Smooth muscle cell (in vitro differentiated cells): Measurements from ENCODE around the gene CHFR. TPM values are rescaled to one million over a fixed set of nuclear protein-coding genes. Genes with fewer than 3 reads are reported as not detected.

Experiments used
- DNase-seq: peaks from one replicate; lab custom pipeline; 2025; ENCODE audit not compliant: unreplicated experiment; lab: John Stamatoyannopoulos, UW
- H2AFZ ChIP-seq: fragments of 200-600 bp; sonication (generic); 2 replicates; pipeline ENCODE4 v1.6.0; 2016; ENCODE audit warnings: antibody characterized with exemption, low read depth, mild to moderate bottlenecking
- H3F3A ChIP-seq: fragments of 200-600 bp; sonication (generic); 2 replicates; pipeline ENCODE4 v1.6.0; 2017; ENCODE audit warnings: antibody characterized with exemption, low read depth
- H3K27ac ChIP-seq: fragments of 200-600 bp; sonication (generic); 2 replicates; pipeline ENCODE4 v1.5.1; 2016; ENCODE audit warnings: low read depth, mild to moderate bottlenecking
- H3K27me3 ChIP-seq: fragments of 200-600 bp; sonication (generic); 2 replicates; pipeline ENCODE4 v1.6.1; 2016; ENCODE audit warnings: low read depth, mild to moderate bottlenecking
- H3K36me3 ChIP-seq: fragments of 200-600 bp; sonication (generic); 2 replicates; pipeline ENCODE4 v1.5.1; 2016; ENCODE audit warnings: low read depth
- H3K4me1 ChIP-seq: fragments of 200-600 bp; sonication (generic); 2 replicates; pipeline ENCODE4 v1.5.1; 2016; ENCODE audit warnings: low read depth
- H3K4me2 ChIP-seq: fragments of 200-600 bp; sonication (generic); 2 replicates; pipeline ENCODE4 v1.6.0; 2016; ENCODE audit warnings: mild to moderate bottlenecking
- H3K4me3 ChIP-seq: fragments of 200-600 bp; sonication (generic); 2 replicates; pipeline ENCODE4 v1.5.1; 2016; ENCODE audit warnings: mild to moderate bottlenecking
- H3K79me2 ChIP-seq: fragments of 200-600 bp; sonication (generic); 2 replicates; pipeline ENCODE4 v1.6.0; 2016; ENCODE audit warnings: low read depth, mild to moderate bottlenecking
- H3K9ac ChIP-seq: fragments of 200-600 bp; sonication (generic); 2 replicates; pipeline ENCODE4 v1.6.0; 2016; ENCODE audit warnings: low read depth
- H3K9me3 ChIP-seq: fragments of 200-600 bp; sonication (generic); replicated peaks from 2 replicates; pipeline ENCODE4 v1.5.1; 2016; ENCODE audit warnings: low read depth
- H4K20me1 ChIP-seq: fragments of 200-600 bp; sonication (generic); 2 replicates; pipeline ENCODE4 v1.6.0; 2016; ENCODE audit warnings: low read depth
- CTCF ChIP-seq: fragments of 200-600 bp; sonication (generic); IDR thresholded peaks from 2 replicates; pipeline ENCODE4 v1.5.1; 2017; ENCODE audit warnings: borderline replicate concordance, mild to moderate bottlenecking, antibody characterized with exemption; ENCODE audit not compliant: insufficient read depth, poor library complexity, severe bottlenecking
- WGBS: methylation state at CpG from one replicate; pipeline ENCODE4 v1.1.7; 2016; ENCODE audit warnings: low lambda C conversion rate; 5-methylcytosine and 5-hydroxymethylcytosine counted together
- polyA plus RNA-seq: library from polyadenylated mRNA; unstranded; fragments of >200 nt; fragmentation: Nextera tagmentation; extraction: Ambion mirVana; gene quantifications from 2 replicates; pipeline ENCODE4 v1.2.1, GENCODE V29; 2016
- total RNA-seq: library from RNA; depleted of rRNA; stranded (reverse); fragments of >200 nt; gene quantifications from 2 replicates; pipeline ENCODE4 v1.2.3, GENCODE V29; 2014

Gene CHFR
- total and polyA plus RNA-seq, 2 experiments from 2014 or later = 24.0 to 26.2 TPM

- Histone ChIP-seq H3K27me3 (no peaks in the 10 kb centered on the region), H4K20me1 (no peaks in the 10 kb centered on the region), H3F3A (no peaks in the 10 kb centered on the region), H2AFZ (no peak overlapping the region), H3K4me3 (no peak overlapping the region), H3K36me3 (no peaks in the 10 kb centered on the region), H3K4me2 (no peak overlapping the region), H3K79me2 (no peaks in the 10 kb centered on the region), H3K27ac (no peak overlapping the region), H3K9me3 (no peaks in the 10 kb centered on the region), H3K9ac (no peak overlapping the region), H3K4me1 (no peaks in the 10 kb centered on the region)
- DNase-seq = no peak
- WGBS = 91% methylated on average over 20 of the region's 20 CpGs
- TF ChIP-seq CTCF = no peak
Measured at GRCh38 chr12:132840536-132840935, 46.9 kb downstream of the CHFR start.

- no peaks in the 10 kb centered on the region for H3K27me3 ChIP-seq
- H3K79me2 ChIP-seq = no peaks in the 10 kb centered on the region
- no peak overlapping the region for H3K9ac ChIP-seq
- H3K4me3 ChIP-seq = no peak overlapping the region
- H3F3A ChIP-seq = no peaks in the 10 kb centered on the region
- no peaks in the 10 kb centered on the region for H3K4me1 ChIP-seq
- DNase-seq = no peak
- WGBS = 92% methylated on average over 14 of the region's 14 CpGs
- no peaks in the 10 kb centered on the region for H4K20me1 ChIP-seq
- no peak overlapping the region for H3K27ac ChIP-seq
- H2AFZ ChIP-seq = no peak overlapping the region
- TF ChIP-seq CTCF = no peak
- H3K36me3 ChIP-seq = no peaks in the 10 kb centered on the region
- no peak overlapping the region for H3K4me2 ChIP-seq
- no peaks in the 10 kb centered on the region for H3K9me3 ChIP-seq
Measured at GRCh38 chr12:132839558-132840235, 47.7 kb downstream of the CHFR start.

GRCh38 chr12:132838410-132839080 is 48.9 kb downstream of the CHFR start:
- no peak overlapping the region for H3K27ac ChIP-seq
- no peaks in the 10 kb centered on the region for H3K36me3 ChIP-seq
- no peaks in the 10 kb centered on the region for H3F3A ChIP-seq
- no peak for DNase-seq
- H4K20me1 ChIP-seq = no peaks in the 10 kb centered on the region
- WGBS = 95% methylated on average over 17 of the region's 17 CpGs
- H3K4me1 ChIP-seq = no peaks in the 10 kb centered on the region
- no peak overlapping the region for H3K9ac ChIP-seq
- no peaks in the 10 kb centered on the region for H3K27me3 ChIP-seq
- H3K79me2 ChIP-seq = no peaks in the 10 kb centered on the region
- no peak for TF ChIP-seq CTCF
- no peak overlapping the region for H3K4me3 ChIP-seq
- H2AFZ ChIP-seq = no peak overlapping the region
- no peak overlapping the region for H3K4me2 ChIP-seq
- no peaks in the 10 kb centered on the region for H3K9me3 ChIP-seq
